ENCODE data around the gene LIFR.

DNA sequence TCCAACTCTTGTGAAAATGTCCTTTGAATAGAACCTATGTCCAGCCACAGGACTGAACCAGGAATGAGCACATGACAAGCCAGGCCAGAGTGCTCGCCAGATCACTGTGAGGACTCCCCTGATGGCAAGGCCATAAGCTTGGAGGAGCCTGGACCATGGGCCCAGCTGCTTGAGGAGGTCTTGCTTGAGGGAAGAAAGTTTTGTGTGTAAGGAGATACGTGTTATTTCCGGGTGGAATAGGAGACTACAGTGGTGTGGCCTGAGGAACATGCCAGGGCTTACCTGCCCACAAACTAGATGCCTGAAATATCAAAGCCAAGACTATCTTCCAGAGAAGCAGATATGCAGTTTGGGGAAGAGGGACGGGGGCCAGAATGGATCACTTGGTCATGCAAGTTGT lies 84.7 kb downstream of the LIFR start:
- TF ChIP-seq EZH2 (IDR thresholded peaks at IDR 0.05) (no peak), EZH2phosphoT487 (IDR thresholded peaks at IDR 0.05) (no peak)
- TF ChIP-seq, protein P1, sequence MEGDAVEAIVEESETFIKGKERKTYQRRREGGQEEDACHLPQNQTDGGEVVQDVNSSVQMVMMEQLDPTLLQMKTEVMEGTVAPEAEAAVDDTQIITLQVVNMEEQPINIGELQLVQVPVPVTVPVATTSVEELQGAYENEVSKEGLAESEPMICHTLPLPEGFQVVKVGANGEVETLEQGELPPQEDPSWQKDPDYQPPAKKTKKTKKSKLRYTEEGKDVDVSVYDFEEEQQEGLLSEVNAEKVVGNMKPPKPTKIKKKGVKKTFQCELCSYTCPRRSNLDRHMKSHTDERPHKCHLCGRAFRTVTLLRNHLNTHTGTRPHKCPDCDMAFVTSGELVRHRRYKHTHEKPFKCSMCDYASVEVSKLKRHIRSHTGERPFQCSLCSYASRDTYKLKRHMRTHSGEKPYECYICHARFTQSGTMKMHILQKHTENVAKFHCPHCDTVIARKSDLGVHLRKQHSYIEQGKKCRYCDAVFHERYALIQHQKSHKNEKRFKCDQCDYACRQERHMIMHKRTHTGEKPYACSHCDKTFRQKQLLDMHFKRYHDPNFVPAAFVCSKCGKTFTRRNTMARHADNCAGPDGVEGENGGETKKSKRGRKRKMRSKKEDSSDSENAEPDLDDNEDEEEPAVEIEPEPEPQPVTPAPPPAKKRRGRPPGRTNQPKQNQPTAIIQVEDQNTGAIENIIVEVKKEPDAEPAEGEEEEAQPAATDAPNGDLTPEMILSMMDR (IDR thresholded peaks at IDR 0.05) = no peak
